Measurements from ENCODE around the gene PPP2R2B.

Gene PPP2R2B

GRCh38 chr5:146878476-146879172 lies at the start of gene PPP2R2B:
PPP2R2B (minus strand) TSS chr5:146878757.
- H3K4me1 Mint-ChIP-seq (ENCODE audit: low read depth) = peaks cover 10% of the 10 kb centered on the region
- H3K27me3 Mint-ChIP-seq = peaks cover 17% of the 10 kb centered on the region
- H3K9me3 Mint-ChIP-seq (ENCODE audit: low read depth) = no peaks in the 10 kb centered on the region
- no peaks in the 10 kb centered on the region for H3K36me3 Mint-ChIP-seq
- H3K27ac Mint-ChIP-seq = no peak within 1 kb of the TSS
- peak within 1 kb of the TSS; percentile 87 for H3K4me3 Mint-ChIP-seq

GRCh38 chr5:146924132-146924531 lies 45.6 kb upstream of the PPP2R2B start:
- H3K27ac Mint-ChIP-seq = no peak overlapping the region
- no peaks in the 10 kb centered on the region for H3K9me3 Mint-ChIP-seq (ENCODE audit: low read depth)
- peaks cover 3% of the 10 kb centered on the region for H3K27me3 Mint-ChIP-seq
- H3K4me1 Mint-ChIP-seq (ENCODE audit: low read depth) = no peaks in the 10 kb centered on the region
- H3K4me3 Mint-ChIP-seq = no peak overlapping the region
- H3K36me3 Mint-ChIP-seq = no peaks in the 10 kb centered on the region

- Mint-ChIP-seq H3K27ac (no peak overlapping the region), H3K9me3 (ENCODE audit: low read depth) (no peaks in the 10 kb centered on the region), H3K4me1 (ENCODE audit: low read depth) (peaks cover 4% of the 10 kb centered on the region), H3K36me3 (no peaks in the 10 kb centered on the region), H3K27me3 (peaks cover 3% of the 10 kb centered on the region), H3K4me3 (no peak overlapping the region)
Measured at GRCh38 chr5:146921225-146921624, 42.7 kb upstream of the PPP2R2B start.

GRCh38 chr5:146920351-146920881 lies 41.9 kb upstream of the PPP2R2B start:
- Mint-ChIP-seq H3K36me3 (no peaks in the 10 kb centered on the region), H3K9me3 (ENCODE audit: low read depth) (no peaks in the 10 kb centered on the region), H3K4me3 (no peak overlapping the region), H3K27ac (no peak overlapping the region), H3K27me3 (peaks cover 3% of the 10 kb centered on the region), H3K4me1 (ENCODE audit: low read depth) (peaks cover 12% of the 10 kb centered on the region)

GRCh38 chr5:146919304-146919703 lies 40.7 kb upstream of the PPP2R2B start:
- no peak overlapping the region for H3K27ac Mint-ChIP-seq
- H3K36me3 Mint-ChIP-seq = no peaks in the 10 kb centered on the region
- no peak overlapping the region for H3K4me3 Mint-ChIP-seq
- H3K4me1 Mint-ChIP-seq (ENCODE audit: low read depth) = peaks cover 14% of the 10 kb centered on the region
- no peaks in the 10 kb centered on the region for H3K9me3 Mint-ChIP-seq (ENCODE audit: low read depth)
- H3K27me3 Mint-ChIP-seq = peaks cover 3% of the 10 kb centered on the region

- no peaks in the 10 kb centered on the region for H3K9me3 Mint-ChIP-seq (ENCODE audit: low read depth)
- H3K27me3 Mint-ChIP-seq = peaks cover 3% of the 10 kb centered on the region
- no peak overlapping the region for H3K4me3 Mint-ChIP-seq
- H3K4me1 Mint-ChIP-seq (ENCODE audit: low read depth) = peaks cover 14% of the 10 kb centered on the region
- H3K27ac Mint-ChIP-seq = no peak overlapping the region
- no peaks in the 10 kb centered on the region for H3K36me3 Mint-ChIP-seq
Measured at GRCh38 chr5:146917931-146918330, 39.4 kb upstream of the PPP2R2B start.

- Mint-ChIP-seq H3K27me3 (no peaks in the 10 kb centered on the region), H3K27ac (no peak overlapping the region), H3K4me1 (ENCODE audit: low read depth) (peaks cover 25% of the 10 kb centered on the region), H3K9me3 (ENCODE audit: low read depth) (no peaks in the 10 kb centered on the region), H3K4me3 (peak overlapping the region; percentile 3), H3K36me3 (no peaks in the 10 kb centered on the region)
Measured at GRCh38 chr5:146912874-146913273, 34.3 kb upstream of the PPP2R2B start.

GRCh38 chr5:146910239-146910638 lies 31.7 kb upstream of the PPP2R2B start:
- Mint-ChIP-seq H3K27me3 (no peaks in the 10 kb centered on the region), H3K9me3 (ENCODE audit: low read depth) (no peaks in the 10 kb centered on the region), H3K4me1 (ENCODE audit: low read depth) (peaks cover 11% of the 10 kb centered on the region), H3K36me3 (no peaks in the 10 kb centered on the region), H3K4me3 (no peak overlapping the region), H3K27ac (no peak overlapping the region)

- Mint-ChIP-seq H3K9me3 (ENCODE audit: low read depth) (no peaks in the 10 kb centered on the region), H3K4me1 (ENCODE audit: low read depth) (peaks cover 11% of the 10 kb centered on the region), H3K27ac (no peak overlapping the region), H3K4me3 (no peak overlapping the region), H3K36me3 (no peaks in the 10 kb centered on the region), H3K27me3 (no peaks in the 10 kb centered on the region)
Measured at GRCh38 chr5:146909255-146910068, 30.9 kb upstream of the PPP2R2B start.

- peaks cover 1% of the 10 kb centered on the region for H3K27me3 Mint-ChIP-seq
- H3K4me3 Mint-ChIP-seq = no peak overlapping the region
- no peaks in the 10 kb centered on the region for H3K9me3 Mint-ChIP-seq (ENCODE audit: low read depth)
- H3K27ac Mint-ChIP-seq = no peak overlapping the region
- H3K36me3 Mint-ChIP-seq = no peaks in the 10 kb centered on the region
- H3K4me1 Mint-ChIP-seq (ENCODE audit: low read depth) = peaks cover 4% of the 10 kb centered on the region
Measured at GRCh38 chr5:146906803-146907202, 28.2 kb upstream of the PPP2R2B start.

GRCh38 chr5:146904890-146905289 lies 26.3 kb upstream of the PPP2R2B start:
- Mint-ChIP-seq H3K4me1 (ENCODE audit: low read depth) (no peaks in the 10 kb centered on the region), H3K36me3 (no peaks in the 10 kb centered on the region), H3K9me3 (ENCODE audit: low read depth) (no peaks in the 10 kb centered on the region), H3K4me3 (no peak overlapping the region), H3K27ac (no peak overlapping the region), H3K27me3 (peaks cover 1% of the 10 kb centered on the region)

- H3K36me3 Mint-ChIP-seq = no peaks in the 10 kb centered on the region
- H3K4me3 Mint-ChIP-seq = no peak overlapping the region
- H3K27me3 Mint-ChIP-seq = peaks cover 1% of the 10 kb centered on the region
- no peaks in the 10 kb centered on the region for H3K4me1 Mint-ChIP-seq (ENCODE audit: low read depth)
- no peak overlapping the region for H3K27ac Mint-ChIP-seq
- no peaks in the 10 kb centered on the region for H3K9me3 Mint-ChIP-seq (ENCODE audit: low read depth)
Measured at GRCh38 chr5:146903789-146904188, 25.2 kb upstream of the PPP2R2B start.

GRCh38 chr5:146902471-146902870 lies 23.9 kb upstream of the PPP2R2B start:
- H3K36me3 Mint-ChIP-seq = no peaks in the 10 kb centered on the region
- H3K4me1 Mint-ChIP-seq (ENCODE audit: low read depth) = no peaks in the 10 kb centered on the region
- H3K27ac Mint-ChIP-seq = no peak overlapping the region

GRCh38 chr5:146897061-146897460 lies 18.5 kb upstream of the PPP2R2B start:
- Mint-ChIP-seq H3K27ac (no peak overlapping the region), H3K27me3 (peaks cover 3% of the 10 kb centered on the region), H3K4me1 (ENCODE audit: low read depth) (peaks cover 3% of the 10 kb centered on the region), H3K36me3 (no peaks in the 10 kb centered on the region), H3K9me3 (ENCODE audit: low read depth) (no peaks in the 10 kb centered on the region), H3K4me3 (no peak overlapping the region)

More at GRCh38 chr5:146902471-146902870, 23.9 kb upstream of the PPP2R2B start:
- Mint-ChIP-seq H3K27me3 (peaks cover 3% of the 10 kb centered on the region), H3K4me3 (no peak overlapping the region), H3K9me3 (ENCODE audit: low read depth) (no peaks in the 10 kb centered on the region)

- Mint-ChIP-seq H3K4me3 (no peak overlapping the region), H3K9me3 (ENCODE audit: low read depth) (no peaks in the 10 kb centered on the region), H3K27ac (no peak overlapping the region), H3K36me3 (no peaks in the 10 kb centered on the region), H3K4me1 (ENCODE audit: low read depth) (peaks cover 3% of the 10 kb centered on the region), H3K27me3 (peaks cover 3% of the 10 kb centered on the region)
Measured at GRCh38 chr5:146894753-146895521, 16.4 kb upstream of the PPP2R2B start.
